ENCODE results near the gene LCN12. TPM values are rescaled to one million over a fixed set of nuclear protein-coding genes. Genes with fewer than 3 reads are reported as not detected.

Gene LCN12
- total RNA-seq, 1 experiment from 2014 or later: 2.5 TPM

DNA sequence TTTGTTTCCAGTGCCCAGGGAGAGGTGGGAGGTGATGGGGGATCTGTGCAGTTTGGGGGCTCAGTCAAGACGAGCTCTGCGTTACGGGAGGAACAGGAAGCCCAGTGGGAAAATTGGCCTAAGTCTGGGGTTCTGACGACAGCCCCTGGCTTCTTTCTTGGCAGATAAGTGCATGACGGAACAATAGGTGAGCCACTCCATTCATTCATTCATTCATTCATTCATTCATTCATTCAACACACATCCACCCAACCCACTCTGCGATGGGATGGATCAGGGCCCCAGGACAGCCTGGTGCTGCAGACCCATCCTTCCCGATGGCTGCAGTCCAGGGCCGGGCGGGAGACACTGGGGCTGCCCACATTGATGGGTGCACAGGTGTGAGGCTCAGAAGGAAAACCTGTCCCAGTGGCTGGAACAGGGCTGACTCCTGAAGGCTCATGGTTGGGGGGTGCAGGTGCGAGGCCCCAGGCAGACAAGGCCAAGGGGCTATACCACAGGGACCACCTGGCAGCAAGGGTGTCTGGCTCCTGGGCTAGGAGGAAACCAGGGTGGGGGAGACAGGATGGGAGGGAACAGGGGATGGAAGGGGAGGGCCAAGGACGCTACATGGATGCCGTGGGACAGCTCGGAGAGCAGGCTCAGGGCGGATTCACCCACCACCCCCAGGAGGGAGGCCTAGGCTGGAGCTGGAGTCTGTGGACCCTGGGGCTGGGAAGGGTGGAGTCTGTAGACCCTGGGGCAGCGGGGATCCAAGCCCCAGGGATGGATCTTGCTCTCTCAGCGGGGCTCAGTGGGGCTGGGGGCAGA is 28.8 kb downstream of the LCN12 start:
- DNase-seq (ENCODE audit: low read depth, low spot score) (no peak), ATAC-seq (no peak)
- no peaks in the 10 kb centered on the region for H3K36me3 ChIP-seq (ENCODE audit: control insufficient read depth, insufficient read depth, low read length)
- intact Hi-C loops (cut with micrococcal nuclease; ENCODE audit: unreplicated experiment): no loop called here
- H3K4me1 ChIP-seq (ENCODE audit: control insufficient read depth, insufficient read depth, low read length): no peaks in the 10 kb centered on the region
- in situ Hi-C loops (cut with HindIII; ENCODE audit: low pct_unique_long_range_greater_than_20kb, low sequenced_read_pairs): no loop called here
- ChIA-PET CTCF (interaction anchor here (0.5 to 0.6 kb wide), 2 partner anchors 54 to 128 kb away, joined by 3 read pairs; partner anchors contain the start of gene MAMDC4), POLR2A (no interaction called here)
- no TSS peak for BruUV-seq (replicated peaks)
- TF ChIP-seq SIN3A (IDR thresholded peaks at IDR 0.05; ENCODE audit: borderline replicate concordance, insufficient read depth, low read depth, low read length): no peak
- TF ChIP-seq REST (IDR thresholded peaks at IDR 0.05; ENCODE audit: insufficient read depth in 1 of 2, low read depth in 2 of 2, low read length in 1 of 2): no peak
- TF ChIP-seq TCF7L2 (IDR thresholded peaks at IDR 0.05; ENCODE audit: low read depth, low read length): no peak
- no peak for TF ChIP-seq POLR2AphosphoS5 (IDR thresholded peaks at IDR 0.05; ENCODE audit: low read depth, low read length)
- TF ChIP-seq CTCF (IDR thresholded peaks at IDR 0.05): no peak
- H3K27me3 ChIP-seq (ENCODE audit: control insufficient read depth, insufficient read depth, low read length): no peaks in the 10 kb centered on the region
- H3K4me3 ChIP-seq (ENCODE audit: low read depth in 2 of 2, low read length in 2 of 2): no peak overlapping the region
- no peaks in the 10 kb centered on the region for H3K9me3 ChIP-seq (ENCODE audit: control insufficient read depth, insufficient read depth, low read depth, low read length)
- H3K27ac ChIP-seq (ENCODE audit: low read length): no peak overlapping the region

- no peaks in the 10 kb centered on the region for H3K9me3 ChIP-seq (ENCODE audit: control insufficient read depth, insufficient read depth, low read depth, low read length)
- BruUV-seq (replicated peaks): no TSS peak
- TF ChIP-seq TCF7L2 (IDR thresholded peaks at IDR 0.05; ENCODE audit: low read depth, low read length) (no peak), SIN3A (IDR thresholded peaks at IDR 0.05; ENCODE audit: borderline replicate concordance, insufficient read depth, low read depth, low read length) (no peak), REST (IDR thresholded peaks at IDR 0.05; ENCODE audit: insufficient read depth in 1 of 2, low read depth in 2 of 2, low read length in 1 of 2) (no peak)
- no peak overlapping the region for H3K27ac ChIP-seq (ENCODE audit: low read length)
- DNase-seq (ENCODE audit: low read depth, low spot score) (no peak), ATAC-seq (no peak)
- ChIA-PET POLR2A (interaction anchor here (0.6 kb wide), 1 partner anchor 240 kb away, joined by 12 read pairs; no protein-coding TSS in a partner anchor), CTCF (interaction anchor here (0.5 to 0.7 kb wide), 3 partner anchors 53 to 129 kb away, joined by 3 to 5 read pairs (median 3); partner anchors contain the start of genes MAMDC4 and MAN1B1)
- H3K27me3 ChIP-seq (ENCODE audit: control insufficient read depth, insufficient read depth, low read length): no peaks in the 10 kb centered on the region
- no peaks in the 10 kb centered on the region for H3K36me3 ChIP-seq (ENCODE audit: control insufficient read depth, insufficient read depth, low read length)
- H3K4me1 ChIP-seq (ENCODE audit: control insufficient read depth, insufficient read depth, low read length): no peaks in the 10 kb centered on the region
- no peak overlapping the region for H3K4me3 ChIP-seq (ENCODE audit: low read depth in 2 of 2, low read length in 2 of 2)
- in situ Hi-C loops (cut with HindIII; ENCODE audit: low pct_unique_long_range_greater_than_20kb, low sequenced_read_pairs) (no loop called here), intact Hi-C loops (cut with micrococcal nuclease; ENCODE audit: unreplicated experiment) (no loop called here)
Observed at GRCh38 chr9:136981588-136982231, 29.6 kb downstream of the LCN12 start.

Measured in Panc1 (cell line).